GM10847 (cell line): Measurements from ENCODE around the gene HMGCLL1.

ENCODE experiments used
- POLR2A ChIP-seq: IDR thresholded peaks from 2 replicates; pipeline ENCODE4 v1.6.1; 2011; ENCODE audit not compliant: insufficient read length; ENCODE audit errors: extremely low read depth

Gene HMGCLL1

GRCh38 chr6:55496201-55496600 is 82.8 kb downstream of the HMGCLL1 start:
- TF ChIP-seq POLR2A = no peak

DNA sequence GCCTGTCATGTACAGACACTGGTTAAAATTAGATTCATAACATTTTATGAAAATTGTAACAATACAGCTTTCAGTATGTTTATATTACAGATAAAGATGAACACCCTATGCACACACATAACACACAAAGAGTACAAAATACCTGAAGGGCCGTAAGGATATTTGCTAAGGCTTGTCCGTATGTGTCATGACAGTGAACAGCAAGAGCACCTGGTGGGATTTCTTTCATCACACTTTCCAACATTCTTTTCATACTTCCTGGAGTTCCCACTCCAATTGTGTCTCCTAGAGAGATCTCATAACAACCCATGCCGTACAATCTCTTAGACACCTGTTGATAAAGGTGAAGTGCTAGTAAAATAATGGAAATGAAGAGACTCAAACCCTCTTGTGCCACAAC is 83.7 kb downstream of the HMGCLL1 start:
- no peak for TF ChIP-seq POLR2A

- no peak for TF ChIP-seq POLR2A
Measured at GRCh38 chr6:55494411-55494810, 84.6 kb downstream of the HMGCLL1 start.

DNA sequence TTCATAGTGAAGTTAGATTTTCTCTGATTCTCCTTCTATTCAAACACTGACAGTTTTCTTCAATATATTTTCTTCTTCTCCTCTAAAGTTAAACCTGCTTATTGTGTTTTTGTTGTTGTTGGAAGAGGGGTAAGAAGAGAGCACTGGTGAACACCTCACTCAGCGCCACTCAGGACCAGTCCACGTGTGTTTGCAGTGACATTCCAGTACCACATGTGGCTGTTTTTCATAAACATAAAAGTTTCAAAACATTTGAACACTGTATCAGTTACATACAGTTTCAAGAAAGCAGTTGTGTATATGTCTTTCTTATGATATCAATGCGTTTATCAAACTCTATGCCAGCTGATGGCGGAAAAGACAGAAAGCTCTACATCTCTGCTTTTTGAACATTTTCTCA is 86.7 kb downstream of the HMGCLL1 start:
- TF ChIP-seq POLR2A = no peak

- TF ChIP-seq POLR2A = no peak
Measured at GRCh38 chr6:55490871-55491270, 88.1 kb downstream of the HMGCLL1 start.

DNA sequence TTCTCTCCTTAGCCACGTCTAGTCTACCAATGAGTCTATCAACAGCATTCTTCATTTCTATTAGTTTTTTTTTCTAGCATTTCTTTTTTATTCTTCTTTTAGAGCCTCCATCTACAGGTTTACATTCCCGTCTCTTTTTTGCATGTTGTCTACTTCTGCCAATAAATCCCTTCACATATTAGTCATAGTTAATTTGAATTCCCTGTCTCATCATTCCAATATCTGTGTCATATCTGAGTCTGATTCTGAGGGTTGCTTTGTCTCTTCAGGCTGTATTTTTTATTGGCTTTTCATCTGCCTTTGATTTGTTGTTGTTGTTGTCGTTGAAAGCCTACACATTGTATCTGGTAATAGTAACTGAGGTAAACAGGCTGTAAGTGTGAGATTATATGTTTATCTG is 104.6 kb downstream of the HMGCLL1 start:
- TF ChIP-seq POLR2A = no peak

- TF ChIP-seq POLR2A = no peak
Measured at GRCh38 chr6:55473722-55474121, 105.3 kb downstream of the HMGCLL1 start.

- no peak for TF ChIP-seq POLR2A
Measured at GRCh38 chr6:55469951-55470366, 109.0 kb downstream of the HMGCLL1 start.

GRCh38 chr6:55456016-55456415 is 123.0 kb downstream of the HMGCLL1 start:
- no peak for TF ChIP-seq POLR2A

DNA sequence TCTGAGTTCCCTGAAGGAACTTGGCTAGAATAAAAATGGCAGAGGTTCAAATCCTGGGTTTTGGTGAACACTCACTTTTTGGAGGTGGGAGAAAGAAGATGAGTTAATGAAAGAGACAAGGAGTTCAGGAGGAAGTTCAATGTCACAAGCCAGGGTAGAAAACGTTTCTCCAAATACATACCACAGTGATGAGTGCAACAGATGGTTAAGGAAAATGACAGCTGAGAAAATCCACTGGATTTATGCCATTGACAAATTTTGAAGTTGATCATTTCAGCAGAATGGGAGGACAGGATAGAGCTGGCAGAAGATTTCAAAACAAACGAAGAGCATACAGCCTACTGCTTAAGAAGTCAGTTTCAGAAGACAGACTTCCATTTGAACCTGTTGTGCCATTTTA is 129.0 kb downstream of the HMGCLL1 start:
- no peak for TF ChIP-seq POLR2A

GRCh38 chr6:55449225-55449624 is 129.8 kb downstream of the HMGCLL1 start:
- no peak for TF ChIP-seq POLR2A

- no peak for TF ChIP-seq POLR2A
Measured at GRCh38 chr6:55448451-55448850, 130.5 kb downstream of the HMGCLL1 start.

DNA sequence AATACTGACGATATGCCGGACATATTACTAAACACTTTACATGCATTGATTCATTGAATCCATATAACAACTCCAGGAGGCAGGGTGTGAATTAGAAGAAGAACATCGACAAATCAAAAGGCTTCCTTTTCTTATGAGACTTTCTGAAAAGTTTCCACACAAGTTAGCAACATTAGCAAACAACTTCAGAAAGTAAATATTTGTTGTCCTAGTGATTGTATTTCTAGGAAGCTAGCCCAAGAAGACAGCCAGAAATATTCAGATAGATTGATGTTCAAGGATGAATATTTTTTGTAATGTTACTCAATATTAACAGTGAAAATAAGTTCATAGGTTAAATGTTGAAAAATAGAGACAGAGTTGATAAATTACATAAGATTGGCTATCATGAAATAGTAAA is 131.1 kb downstream of the HMGCLL1 start:
- no peak for TF ChIP-seq POLR2A

- no peak for TF ChIP-seq POLR2A
Measured at GRCh38 chr6:55445648-55446204, 133.3 kb downstream of the HMGCLL1 start.

- no peak for TF ChIP-seq POLR2A
Measured at GRCh38 chr6:55443238-55444134, 135.5 kb downstream of the HMGCLL1 start.

- no peak for TF ChIP-seq POLR2A
Measured at GRCh38 chr6:55438203-55438602, 140.8 kb downstream of the HMGCLL1 start.

GRCh38 chr6:55437141-55437540 is 141.9 kb downstream of the HMGCLL1 start:
- TF ChIP-seq POLR2A = no peak
